Endothelial cell of umbilical vein (primary cell): Measurements from ENCODE around the gene CCDC14.

Experiments used
- EZH2 ChIP-seq: IDR thresholded peaks from 2 replicates; pipeline ENCODE4 v1.6.1; 2012; ENCODE audit warnings: borderline replicate concordance, low read depth, mild to moderate bottlenecking, moderate library complexity, low read length, inconsistent platforms; ENCODE audit not compliant: severe bottlenecking
- MAX ChIP-seq: IDR thresholded peaks from 2 replicates; pipeline ENCODE4 v1.6.1; 2011; ENCODE audit not compliant: insufficient read depth, insufficient read length
- POLR2A ChIP-seq: IDR thresholded peaks from 2 replicates; pipeline ENCODE4 v1.6.1; 2012; ENCODE audit warnings: low read depth, mild to moderate bottlenecking, control low read depth, low read length
- POLR2AphosphoS5 ChIP-seq: IDR thresholded peaks from 2 replicates; pipeline ENCODE4 v1.6.1; 2012; ENCODE audit warnings: low read depth, mild to moderate bottlenecking, control low read depth, low read length, moderate library complexity; ENCODE audit not compliant: insufficient read depth
- TF ChIP-seq, protein P1 (sequence below), 2 donors: IDR thresholded peaks; 1 replicate in 1 of 2; 2 replicates in 1 of 2; pipeline ENCODE4 v1.5.1; 2011; ENCODE audit warnings: low read length in 2 of 2, mild to moderate bottlenecking in 2 of 2, moderate library complexity in 2 of 2, control low read depth in 1 of 2, inconsistent platforms in 1 of 2, low read depth in 1 of 2; ENCODE audit not compliant: insufficient read depth in 1 of 2; ENCODE audit errors: extremely low read depth in 1 of 2

DNA sequence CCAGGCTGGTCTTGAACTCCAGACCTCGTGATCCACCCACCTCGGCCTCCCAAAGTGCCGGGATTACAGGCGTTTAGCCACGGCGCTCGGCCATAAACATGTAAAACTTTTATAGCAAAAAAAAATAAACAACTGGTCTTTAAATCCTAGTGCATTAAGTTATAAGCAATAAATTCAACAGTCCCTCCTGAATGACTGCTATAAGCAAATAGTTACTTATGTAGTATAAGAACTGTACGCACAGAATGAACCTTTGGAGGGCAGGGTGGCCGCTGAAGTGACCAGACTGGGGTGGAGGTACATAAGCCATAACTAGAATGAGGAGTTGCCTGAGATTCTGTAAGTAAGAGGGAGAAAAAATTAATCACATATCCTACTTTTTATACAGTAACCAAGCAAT is 12.6 kb downstream of the CCDC14 start:
- TF ChIP-seq, protein P1, sequence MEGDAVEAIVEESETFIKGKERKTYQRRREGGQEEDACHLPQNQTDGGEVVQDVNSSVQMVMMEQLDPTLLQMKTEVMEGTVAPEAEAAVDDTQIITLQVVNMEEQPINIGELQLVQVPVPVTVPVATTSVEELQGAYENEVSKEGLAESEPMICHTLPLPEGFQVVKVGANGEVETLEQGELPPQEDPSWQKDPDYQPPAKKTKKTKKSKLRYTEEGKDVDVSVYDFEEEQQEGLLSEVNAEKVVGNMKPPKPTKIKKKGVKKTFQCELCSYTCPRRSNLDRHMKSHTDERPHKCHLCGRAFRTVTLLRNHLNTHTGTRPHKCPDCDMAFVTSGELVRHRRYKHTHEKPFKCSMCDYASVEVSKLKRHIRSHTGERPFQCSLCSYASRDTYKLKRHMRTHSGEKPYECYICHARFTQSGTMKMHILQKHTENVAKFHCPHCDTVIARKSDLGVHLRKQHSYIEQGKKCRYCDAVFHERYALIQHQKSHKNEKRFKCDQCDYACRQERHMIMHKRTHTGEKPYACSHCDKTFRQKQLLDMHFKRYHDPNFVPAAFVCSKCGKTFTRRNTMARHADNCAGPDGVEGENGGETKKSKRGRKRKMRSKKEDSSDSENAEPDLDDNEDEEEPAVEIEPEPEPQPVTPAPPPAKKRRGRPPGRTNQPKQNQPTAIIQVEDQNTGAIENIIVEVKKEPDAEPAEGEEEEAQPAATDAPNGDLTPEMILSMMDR (IDR thresholded peaks at IDR 0.05; ENCODE audit: extremely low read depth in 1 of 2, insufficient read depth in 1 of 2, low read depth in 1 of 2, low read length in 2 of 2), result no peak
- TF ChIP-seq POLR2A (no peak), POLR2AphosphoS5 (no peak), MAX (no peak), EZH2 (no peak)
